Breast epithelium (tissue), 4 donors: ENCODE measurements around the gene TRH. TPM values are rescaled to one million over a fixed set of nuclear protein-coding genes. Genes with fewer than 3 reads are reported as not detected.

Experiments
- DNase-seq, 2 donors: peaks; one replicate each; pipeline ENCODE4 v3.0.0-alpha.2; 2019; ENCODE audit warnings: low spot score in 2 of 2
- H3K27ac ChIP-seq, 2 donors: fragments of 200-600 bp; sonication (generic) in 1 of 2; one replicate each; pipeline ENCODE4 v1.5.1; 2016 to 2019; ENCODE audit warnings: mild to moderate bottlenecking in 1 of 2
- H3K27me3 ChIP-seq, 2 donors: fragments of 200-600 bp; sonication (generic) in 1 of 2; one replicate each; pipeline versions ENCODE4 v1.5.1 to v1.6.0; 2017 to 2019; ENCODE audit warnings: control low read depth in 1 of 2, mild to moderate bottlenecking in 1 of 2
- H3K36me3 ChIP-seq: fragments of 200-600 bp; one replicate; pipeline ENCODE4 v1.5.1; 2019
- H3K4me1 ChIP-seq, 2 donors: fragments of 200-600 bp; sonication (generic); one replicate each; pipeline ENCODE4 v1.5.1; 2016 to 2019; ENCODE audit warnings: control low read depth in 1 of 2
- H3K4me3 ChIP-seq, 3 donors: fragments of 200-600 bp; sonication (generic); 1 replicate in 2 of 3; 2 replicates in 1 of 3; pipeline ENCODE4 v1.5.1; 2016 to 2019; ENCODE audit warnings: mild to moderate bottlenecking in 3 of 3, moderate library complexity in 2 of 3
- H3K9me3 ChIP-seq, 2 donors: fragments of 200-600 bp; sonication (generic) in 1 of 2; one replicate each; pipeline ENCODE4 v1.5.1; 2016 to 2019; ENCODE audit warnings: control low read depth in 1 of 2
- CTCF ChIP-seq, 3 donors: fragments of 450-650 bp; IDR thresholded peaks; one replicate each; pipeline ENCODE4 v1.5.1; 2016 to 2017; ENCODE audit warnings: antibody characterized with exemption in 3 of 3, mild to moderate bottlenecking in 3 of 3, moderate library complexity in 3 of 3
- POLR2A ChIP-seq: fragments of 450-650 bp; IDR thresholded peaks from one replicate; pipeline ENCODE4 v1.6.1; 2016; ENCODE audit warnings: antibody characterized with exemption, mild to moderate bottlenecking, moderate library complexity
- POLR2AphosphoS5 ChIP-seq, 3 donors: sonication (generic); formaldehyde crosslinking; IDR thresholded peaks; one replicate each; pipeline ENCODE4 v1.6.1; 2017; ENCODE audit warnings: antibody characterized with exemption in 3 of 3
- intact Hi-C: fragments of 100-400 bp; cut with DNase I; formaldehyde crosslinking; loops from one replicate; pipeline ENCODE4 v1.15.1; 2023; ENCODE audit warnings: low total_unique reads
- total RNA-seq, 3 donors: library from RNA; depleted of rRNA; stranded (reverse); fragments of >200 nt; gene quantifications; one replicate each; pipeline ENCODE4 v1.1.0, GENCODE V29; 2016

Gene TRH
- total RNA-seq, 3 donors from 2014 or later: not detected

GRCh38 chr3:129961141-129961541, 13.4 kb upstream of the TRH start:
- Histone ChIP-seq H3K9me3 (no peaks in the 10 kb centered on the region), H3K36me3 (no peaks in the 10 kb centered on the region), H3K4me1 (no peaks in the 10 kb centered on the region), H3K4me3 (no peak overlapping the region), H3K27me3 (no peaks in the 10 kb centered on the region), H3K27ac (no peak overlapping the region)
- TF ChIP-seq POLR2A (no peak), CTCF (IDR thresholded peaks at IDR 0.05) (no peak), POLR2AphosphoS5 (IDR thresholded peaks at IDR 0.05) (no peak)
- intact Hi-C loops: no loop called here
- DNase-seq: no peak

- H3K4me1 ChIP-seq: no peaks in the 10 kb centered on the region
These were observed 11.9 kb upstream of the TRH start for GRCh38 chr3:129962600-129962999.

GRCh38 chr3:129965937-129966336, 8.6 kb upstream of the TRH start:
- intact Hi-C loops: no loop called here
- H3K27me3 ChIP-seq: no peaks in the 10 kb centered on the region
- no peak for TF ChIP-seq CTCF (IDR thresholded peaks at IDR 0.05)
- TF ChIP-seq POLR2A: no peak
- TF ChIP-seq POLR2AphosphoS5 (IDR thresholded peaks at IDR 0.05): no peak

More at GRCh38 chr3:129962600-129962999, 11.9 kb upstream of the TRH start:
- no peak for DNase-seq
- intact Hi-C loops: no loop called here
- Histone ChIP-seq H3K4me3 (no peak overlapping the region), H3K27me3 (no peaks in the 10 kb centered on the region), H3K27ac (no peak overlapping the region), H3K9me3 (no peaks in the 10 kb centered on the region), H3K36me3 (no peaks in the 10 kb centered on the region)
- no peak for TF ChIP-seq POLR2A
- no peak for TF ChIP-seq POLR2AphosphoS5 (IDR thresholded peaks at IDR 0.05)
- TF ChIP-seq CTCF (IDR thresholded peaks at IDR 0.05): no peak

GRCh38 chr3:129966876-129967275, 7.6 kb upstream of the TRH start:
- H3K36me3 ChIP-seq: no peaks in the 10 kb centered on the region

More at GRCh38 chr3:129965937-129966336, 8.6 kb upstream of the TRH start:
- H3K27ac ChIP-seq: no peak overlapping the region
- DNase-seq: no peak
- no peaks in the 10 kb centered on the region for H3K9me3 ChIP-seq
- H3K4me3 ChIP-seq: no peak overlapping the region
- no peaks in the 10 kb centered on the region for H3K36me3 ChIP-seq
- no peaks in the 10 kb centered on the region for H3K4me1 ChIP-seq

GRCh38 chr3:129967761-129968160, 6.8 kb upstream of the TRH start:
- no peaks in the 10 kb centered on the region for H3K36me3 ChIP-seq
- H3K9me3 ChIP-seq: no peaks in the 10 kb centered on the region

More at GRCh38 chr3:129966876-129967275, 7.6 kb upstream of the TRH start:
- Histone ChIP-seq H3K4me1 (no peaks in the 10 kb centered on the region), H3K9me3 (no peaks in the 10 kb centered on the region), H3K27ac (no peak overlapping the region), H3K27me3 (no peaks in the 10 kb centered on the region), H3K4me3 (no peak overlapping the region)
- intact Hi-C loops: no loop called here
- no peak for TF ChIP-seq POLR2AphosphoS5 (IDR thresholded peaks at IDR 0.05)
- TF ChIP-seq CTCF (IDR thresholded peaks at IDR 0.05): no peak
- TF ChIP-seq POLR2A: no peak
- no peak for DNase-seq

More at GRCh38 chr3:129967761-129968160, 6.8 kb upstream of the TRH start:
- no peak for DNase-seq
- intact Hi-C loops: no loop called here
- no peaks in the 10 kb centered on the region for H3K27me3 ChIP-seq
- TF ChIP-seq CTCF (IDR thresholded peaks at IDR 0.05): no peak
- H3K27ac ChIP-seq: no peak overlapping the region
- no peaks in the 10 kb centered on the region for H3K4me1 ChIP-seq
- H3K4me3 ChIP-seq: no peak overlapping the region
